Left hindlimb (tissue), 1 donor: Measurements from ENCODE around the gene MBOAT7.
A peak's percentile ranks its signal among the peaks of the same experiment; 100 is the strongest.

Source experiments
- DNase-seq: peaks from one replicate; pipeline ENCODE4 v3.0.0-alpha.2; 2018

The MBOAT7 gene

GRCh38 chr19:54137699-54138488, 51.5 kb downstream of the MBOAT7 start, which contains the start of gene CNOT3:
Gene CNOT3, plus strand, starts transcription at chr19:54137762. Its CDS starts 5,217 bp downstream, at chr19:54142979.
- DNase-seq: no peak

GRCh38 chr19:54136864-54137698, 52.3 kb downstream of the MBOAT7 start:
- DNase-seq: peak; percentile 100

GRCh38 chr19:54136086-54136863, 53.1 kb downstream of the MBOAT7 start:
- DNase-seq: no peak

GRCh38 chr19:54133957-54134590, 55.3 kb downstream of the MBOAT7 start:
- no peak for DNase-seq

- DNase-seq: peak; percentile 74
These were observed 55.9 kb downstream of the MBOAT7 start for GRCh38 chr19:54133312-54133956.

GRCh38 chr19:54129617-54129996, 59.8 kb downstream of the MBOAT7 start:
- DNase-seq: no peak

- DNase-seq: no peak
These were observed 60.4 kb downstream of the MBOAT7 start for GRCh38 chr19:54128796-54129616.

- DNase-seq: no peak
These were observed 61.0 kb downstream of the MBOAT7 start for GRCh38 chr19:54128441-54128725.

- no peak for DNase-seq
These were observed 61.5 kb downstream of the MBOAT7 start for GRCh38 chr19:54127688-54128440.

- no peak for DNase-seq
These were observed 63.7 kb downstream of the MBOAT7 start for GRCh38 chr19:54125713-54126112.

- no peak for DNase-seq
These were observed 65.0 kb downstream of the MBOAT7 start for GRCh38 chr19:54124393-54124792.

GRCh38 chr19:54123682-54124081, 65.7 kb downstream of the MBOAT7 start:
- no peak for DNase-seq
